B cell (primary cell): Measurements from ENCODE around the gene CHCHD6. TPM values are rescaled to one million over a fixed set of nuclear protein-coding genes. Genes with fewer than 3 reads are reported as not detected.

Experiments used
- ATAC-seq: fragments of 200-7000 bp; cut with Tn5 transposase; one replicate; pipeline ENCODE4 v1.10.0; 2021; ENCODE audit warnings: low read depth, mild to moderate bottlenecking, moderate number of reproducible peaks, moderate library complexity
- CTCF ChIA-PET: fragments of 350-600 bp; sonication (Branson Sonifier 250); formaldehyde crosslinking; loops from one replicate; lab custom pipeline; 2021; ENCODE audit warnings: antibody characterized with exemption, inconsistent platforms; lab: Charles Lee
- POLR2A ChIA-PET: fragments of 350-600 bp; sonication (Branson Sonifier 250); formaldehyde crosslinking; loops from one replicate; lab custom pipeline; 2021; ENCODE audit warnings: antibody characterized with exemption; lab: Charles Lee
- DNase-seq: peaks from one replicate; pipeline ENCODE4 v3.0.0; 2013
- H2AFZ ChIP-seq: 2 replicates; pipeline ENCODE4 v1.6.1; 2012; ENCODE audit warnings: mild to moderate bottlenecking, low read depth, low read length; ENCODE audit not compliant: insufficient read depth, poor library complexity, severe bottlenecking
- H3K27ac ChIP-seq, 2 donors: 1 replicate in 1 of 2; 2 replicates in 1 of 2; pipeline ENCODE4 v1.5.1; 2012 to 2013; ENCODE audit warnings: low read length in 2 of 2, mild to moderate bottlenecking in 2 of 2, moderate library complexity in 1 of 2
- H3K27me3 ChIP-seq, 4 experiments: fragments of 200-600 bp in 1 of 4; sonication (generic) in 1 of 4; replicated peaks in 1 of 4; 1 replicate in 2 of 4; 2 replicates in 2 of 4; pipeline versions ENCODE4 v1.6.1 to v1.7.0; 2013 to 2016; ENCODE audit warnings: low read length in 3 of 4, mild to moderate bottlenecking in 2 of 4, mixed read lengths in 1 of 4, moderate library complexity in 1 of 4; ENCODE audit not compliant: insufficient read depth in 4 of 4, control insufficient read depth in 3 of 4; ENCODE audit errors: control extremely low read depth in 1 of 4
- H3K36me3 ChIP-seq, 2 experiments: replicated peaks in 1 of 2; 1 replicate in 1 of 2; 2 replicates in 1 of 2; pipeline versions ENCODE4 v1.6.1 to v1.7.1; 2013; ENCODE audit warnings: low read length in 1 of 2; ENCODE audit not compliant: insufficient read depth in 2 of 2, control insufficient read depth in 1 of 2; ENCODE audit errors: control extremely low read depth in 1 of 2, extremely low read depth in 1 of 2
- H3K4me1 ChIP-seq, 2 donors: fragments of 200-600 bp in 1 of 2; sonication (generic) in 1 of 2; 1 replicate in 1 of 2; 2 replicates in 1 of 2; pipeline versions ENCODE4 v1.5.1 to v1.6.1; 2013 to 2017; ENCODE audit warnings: low read length in 2 of 2; ENCODE audit not compliant: control insufficient read depth in 2 of 2, insufficient read depth in 2 of 2
- H3K4me2 ChIP-seq: replicated peaks from 2 replicates; pipeline ENCODE3; 2012; ENCODE audit warnings: mild to moderate bottlenecking, low read depth, low read length; ENCODE audit not compliant: poor library complexity, severe bottlenecking
- H3K4me3 ChIP-seq, 5 experiments: fragments of 200-600 bp in 1 of 5; sonication (generic) in 1 of 5; 1 replicate in 3 of 5; 2 replicates in 2 of 5; pipeline versions ENCODE4 v1.5.1 to v1.7.0; 2011 to 2016; ENCODE audit warnings: low read length in 4 of 5, mild to moderate bottlenecking in 4 of 5, low read depth in 2 of 5, control low read depth in 1 of 5, moderate library complexity in 1 of 5; ENCODE audit not compliant: insufficient read depth in 1 of 5; ENCODE audit errors: control extremely low read depth in 1 of 5, extremely low read depth in 1 of 5
- H3K79me2 ChIP-seq: fragments of 200-600 bp; sonication (generic); one replicate; pipeline ENCODE4 v1.6.0; 2016; ENCODE audit warnings: low read length; ENCODE audit not compliant: control insufficient read depth, insufficient read depth
- H3K9ac ChIP-seq: fragments of 200-600 bp; sonication (generic); 2 replicates; pipeline ENCODE4 v1.6.1; 2017; ENCODE audit warnings: mild to moderate bottlenecking, low read length, moderate library complexity
- H3K9me3 ChIP-seq, 3 donors: one replicate each; pipeline versions ENCODE4 v1.6.1 to v1.7.1; 2013; ENCODE audit warnings: low read length in 2 of 3; ENCODE audit not compliant: control insufficient read depth in 2 of 3, insufficient read depth in 1 of 3; ENCODE audit errors: control extremely low read depth in 1 of 3
- H4K20me1 ChIP-seq: 2 replicates; pipeline ENCODE4 v1.6.0; 2012; ENCODE audit warnings: mild to moderate bottlenecking, low read length; ENCODE audit not compliant: insufficient read depth, control insufficient read depth, poor library complexity, severe bottlenecking
- H3K27ac Mint-ChIP-seq: one replicate; pipeline ENCODE4 v1.8.0; 2021; ENCODE audit warnings: mixed read lengths
- H3K27me3 Mint-ChIP-seq: one replicate; pipeline ENCODE4 v1.8.0; 2021; ENCODE audit warnings: mixed read lengths
- H3K4me1 Mint-ChIP-seq: one replicate; pipeline ENCODE4 v1.8.0; 2021; ENCODE audit warnings: mixed read lengths
- H3K4me3 Mint-ChIP-seq: one replicate; pipeline ENCODE4 v1.8.0; 2021; ENCODE audit warnings: mixed read lengths
- H3K9me3 Mint-ChIP-seq: one replicate; pipeline ENCODE4 v1.8.0; 2022; ENCODE audit warnings: mixed read lengths; ENCODE audit not compliant: insufficient read depth
- CTCF ChIP-seq: fragments of 200-600 bp; IDR thresholded peaks from one replicate; pipeline ENCODE4 v1.8.0; 2022; ENCODE audit warnings: antibody characterized with exemption, mild to moderate bottlenecking
- EZH2 ChIP-seq: IDR thresholded peaks from 2 replicates; pipeline ENCODE4 v1.6.1; 2012; ENCODE audit warnings: borderline replicate concordance, low read depth, mild to moderate bottlenecking, moderate library complexity, low read length; ENCODE audit not compliant: insufficient read depth, poor library complexity, severe bottlenecking
- WGBS: methylation state at CpG from one replicate; pipeline ENCODE4 v1.1.5; 2013; ENCODE audit warnings: missing lambda C conversion rate; ENCODE audit not compliant: insufficient coverage; 5-methylcytosine and 5-hydroxymethylcytosine counted together
- intact Hi-C: fragments of 100-400 bp; cut with micrococcal nuclease; formaldehyde crosslinking; loops from one replicate; pipeline ENCODE4 v1.10.0; 2022
- polyA plus RNA-seq: library from polyadenylated mRNA; depleted of rRNA; stranded (reverse); fragments of >200 nt; gene quantifications from 2 replicates; pipeline ENCODE4 v1.2.3, GENCODE V29; 2012
- total RNA-seq, 2 donors: library from RNA; stranded (reverse); fragments of 120-200 nt in 1 of 2; gene quantifications; 1 replicate in 1 of 2; 2 replicates in 1 of 2; pipeline versions ENCODE4 v1.2.3 to v1.2.4, GENCODE V29; 2013 to 2022

CHCHD6 gene
- total and polyA plus RNA-seq, 2 donors (not counting 1 experiment from before 2014, with no cell fraction given), result 8.0 to 13.5 TPM

GRCh38 chr3:126858401-126858800, 154.4 kb downstream of the CHCHD6 start:
- Histone ChIP-seq H4K20me1 (no peaks in the 10 kb centered on the region), H3K4me1 (no peaks in the 10 kb centered on the region), H3K27ac (no peak overlapping the region), H2AFZ (no peak overlapping the region), H3K9ac (no peak overlapping the region), H3K79me2 (no peaks in the 10 kb centered on the region), H3K27me3 (no peaks in the 10 kb centered on the region), H3K4me2 (no peak overlapping the region), H3K4me3 (no peak overlapping the region), H3K36me3 (no peaks in the 10 kb centered on the region), H3K9me3 (no peaks in the 10 kb centered on the region)
- H3K27me3 Mint-ChIP-seq, result no peaks in the 10 kb centered on the region
- H3K27ac Mint-ChIP-seq, result no peak overlapping the region
- no peak for TF ChIP-seq CTCF
- TF ChIP-seq EZH2, result no peak
- ChIA-PET POLR2A (no interaction called here), CTCF (no interaction called here)
- DNase-seq (no peak), ATAC-seq (no peak)
- H3K4me3 Mint-ChIP-seq, result no peak overlapping the region
- no peaks in the 10 kb centered on the region for H3K9me3 Mint-ChIP-seq
- no peaks in the 10 kb centered on the region for H3K4me1 Mint-ChIP-seq
- intact Hi-C loops, result no loop called here
- 98% methylated on average over 10 of the region's 11 CpGs for WGBS

DNA sequence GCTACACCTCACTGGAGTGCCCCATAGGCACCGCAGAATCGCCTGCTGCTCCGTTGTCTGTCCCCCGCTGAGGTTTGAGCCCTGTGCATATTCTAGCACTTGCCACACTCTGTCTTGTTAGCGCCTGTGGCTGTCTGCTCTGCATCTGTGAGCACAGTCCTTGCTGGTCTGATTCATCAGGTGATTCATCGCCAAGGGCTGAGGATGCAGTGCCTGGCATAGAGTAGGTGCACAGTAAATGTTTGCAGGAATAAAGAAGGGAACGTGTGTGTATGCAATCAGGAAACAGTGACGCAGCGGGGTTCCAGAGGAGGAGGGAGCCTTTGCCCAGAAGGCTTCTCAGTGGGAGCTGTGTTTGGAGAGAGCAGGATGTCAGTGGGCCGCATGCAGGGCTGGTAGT, 154.8 kb downstream of the CHCHD6 start:
- Histone ChIP-seq H3K27ac (no peak overlapping the region), H3K4me2 (no peak overlapping the region), H3K9ac (no peak overlapping the region), H4K20me1 (no peaks in the 10 kb centered on the region), H3K4me1 (no peaks in the 10 kb centered on the region), H3K36me3 (no peaks in the 10 kb centered on the region), H3K4me3 (no peak overlapping the region), H3K9me3 (no peaks in the 10 kb centered on the region), H2AFZ (no peak overlapping the region), H3K27me3 (no peaks in the 10 kb centered on the region), H3K79me2 (no peaks in the 10 kb centered on the region)
- TF ChIP-seq CTCF (no peak), EZH2 (no peak)
- no peak overlapping the region for H3K27ac Mint-ChIP-seq
- ChIA-PET CTCF (no interaction called here), POLR2A (no interaction called here)
- WGBS, result 95% methylated on average over 10 of the region's 10 CpGs
- no peaks in the 10 kb centered on the region for H3K4me1 Mint-ChIP-seq
- no peaks in the 10 kb centered on the region for H3K27me3 Mint-ChIP-seq
- ATAC-seq (no peak), DNase-seq (no peak)
- no peaks in the 10 kb centered on the region for H3K9me3 Mint-ChIP-seq
- no peak overlapping the region for H3K4me3 Mint-ChIP-seq
- intact Hi-C loops, result no loop called here
